Esophagus muscularis mucosa (tissue), 4 donors: ENCODE results near the gene SPATA6L. TPM values are rescaled to one million over a fixed set of nuclear protein-coding genes. Genes with fewer than 3 reads are reported as not detected.

ENCODE experiments used
- DNase-seq: peaks from one replicate; pipeline ENCODE4 v3.0.0-alpha.2; 2017; ENCODE audit errors: extremely low spot score
- H3K27ac ChIP-seq, 4 donors: fragments of 200-600 bp; sonication (generic); replicated peaks in 1 of 4; 1 replicate in 3 of 4; 2 replicates in 1 of 4; pipeline ENCODE4 v1.5.1; 2016 to 2019; ENCODE audit warnings: mild to moderate bottlenecking in 1 of 4
- H3K27me3 ChIP-seq, 4 donors: fragments of 200-600 bp; sonication (generic); one replicate each; pipeline versions ENCODE4 v1.5.1 to v1.6.0; 2016 to 2019
- H3K36me3 ChIP-seq, 4 donors: fragments of 200-600 bp; sonication (generic); one replicate each; pipeline ENCODE4 v1.5.1; 2016 to 2019
- H3K4me1 ChIP-seq, 4 donors: fragments of 200-600 bp; sonication (generic); one replicate each; pipeline ENCODE4 v1.5.1; 2016 to 2019
- H3K4me3 ChIP-seq, 4 donors: fragments of 200-600 bp; sonication (generic); 1 replicate in 2 of 4; 2 replicates in 2 of 4; pipeline ENCODE4 v1.5.1; 2016 to 2019; ENCODE audit warnings: mild to moderate bottlenecking in 4 of 4, moderate library complexity in 1 of 4
- H3K9me3 ChIP-seq, 4 donors: fragments of 200-600 bp; sonication (generic); 1 replicate in 3 of 4; 2 replicates in 1 of 4; pipeline ENCODE4 v1.5.1; 2016 to 2019
- CTCF ChIP-seq, 3 experiments: fragments of 200-600 bp in 2 of 3; fragments of 450-650 bp in 1 of 3; sonication (generic) in 2 of 3; IDR thresholded peaks; one replicate each; pipeline ENCODE4 v1.5.1; 2017 to 2019; ENCODE audit warnings: antibody characterized with exemption in 3 of 3, mild to moderate bottlenecking in 2 of 3, moderate library complexity in 1 of 3
- EP300 ChIP-seq: sonication (generic); formaldehyde crosslinking; IDR thresholded peaks from one replicate; pipeline ENCODE4 v1.6.1; 2017; ENCODE audit warnings: antibody characterized with exemption
- POLR2A ChIP-seq: fragments of 450-650 bp; IDR thresholded peaks from one replicate; pipeline ENCODE4 v1.6.1; 2017; ENCODE audit warnings: antibody characterized with exemption, moderate library complexity, mild to moderate bottlenecking, low read depth
- POLR2AphosphoS5 ChIP-seq, 2 donors: sonication (generic); formaldehyde crosslinking; IDR thresholded peaks; one replicate each; pipeline ENCODE4 v1.6.1; 2017; ENCODE audit warnings: antibody characterized with exemption in 2 of 2
- WGBS: methylation state at CpG from one replicate; pipeline ENCODE4 v1.1.5; 2018; 5-methylcytosine and 5-hydroxymethylcytosine counted together
- intact Hi-C: fragments of 100-400 bp; cut with DNase I; formaldehyde crosslinking; loops from one replicate; pipeline ENCODE4 v1.15.1; 2023
- total RNA-seq, 4 donors: library from RNA; depleted of rRNA; stranded (reverse); fragments of >200 nt; gene quantifications; one replicate each; pipeline versions ENCODE4 v1.1.0 to v1.2.1, GENCODE V29; 2016

SPATA6L gene
- total RNA-seq, 4 donors from 2014 or later: 0.23 to 1.7 (median 1.1) TPM

GRCh38 chr9:4665357-4665756 is 923 bp downstream of the SPATA6L start:
- TF ChIP-seq EP300 (no peak), POLR2AphosphoS5 (IDR thresholded peaks at IDR 0.05) (peak in 1 of 2 donors; percentile 55), CTCF (IDR thresholded peaks at IDR 0.05) (no peak), POLR2A (no peak)
- Histone ChIP-seq H3K27ac (peak overlapping the region; percentile 22 to 73 (median 59)), H3K9me3 (no peaks in the 10 kb centered on the region), H3K4me3 (peak overlapping the region; percentile 49 to 60 (median 54)), H3K4me1 (peaks cover 20 to 54% (median 50%) of the 10 kb centered on the region in 4 donors), H3K27me3 (no peaks in the 10 kb centered on the region), H3K36me3 (no peaks in the 10 kb centered on the region)
- 80% methylated on average over 2 of the region's 2 CpGs for WGBS
- intact Hi-C loops: loop anchor here (10.0 kb wide), 1 partner anchor 319 kb away; the partner anchor contains the start of gene JAK2
- no peak for DNase-seq

GRCh38 chr9:4663956-4664355 is 2.3 kb downstream of the SPATA6L start:
- 90% methylated on average over 3 of the region's 3 CpGs for WGBS
- no peak for TF ChIP-seq CTCF (IDR thresholded peaks at IDR 0.05)
- no peak for TF ChIP-seq EP300
- no peak for TF ChIP-seq POLR2AphosphoS5 (IDR thresholded peaks at IDR 0.05)
- no peak for TF ChIP-seq POLR2A
- peak overlapping the region in 1 of 4 donors; percentile 73 for H3K27ac ChIP-seq

GRCh38 chr9:4662989-4663792 is 3.1 kb downstream of the SPATA6L start:
- Histone ChIP-seq H3K27me3 (no peaks in the 10 kb centered on the region), H3K9me3 (no peaks in the 10 kb centered on the region), H3K4me3 (peak overlapping the region; percentile 69 to 97 (median 92)), H3K36me3 (no peaks in the 10 kb centered on the region), H3K27ac (peak overlapping the region; percentile 80 to 91 (median 86)), H3K4me1 (peaks cover 20 to 54% (median 50%) of the 10 kb centered on the region in 4 donors)
- intact Hi-C loops: loop anchor here (2.0 to 10.0 kb wide), 2 partner anchors 78 to 322 kb away; partner anchors contain the start of genes AK3 and JAK2
- DNase-seq: no peak
- 83% methylated on average over 6 of the region's 13 CpGs for WGBS
- TF ChIP-seq POLR2A (no peak), POLR2AphosphoS5 (IDR thresholded peaks at IDR 0.05) (no peak), EP300 (no peak)

More at GRCh38 chr9:4663956-4664355, 2.3 kb downstream of the SPATA6L start:
- Histone ChIP-seq H3K27me3 (no peaks in the 10 kb centered on the region), H3K4me3 (no peak overlapping the region), H3K4me1 (peaks cover 20 to 54% (median 50%) of the 10 kb centered on the region in 4 donors), H3K9me3 (no peaks in the 10 kb centered on the region), H3K36me3 (no peaks in the 10 kb centered on the region)
- intact Hi-C loops: loop anchor here (2.0 to 10.0 kb wide), 2 partner anchors 77 to 321 kb away; partner anchors contain the start of genes AK3 and JAK2
- no peak for DNase-seq

- TF ChIP-seq POLR2AphosphoS5 (IDR thresholded peaks at IDR 0.05) (peak; percentile 86 to 90), CTCF (IDR thresholded peaks at IDR 0.05) (peak; percentile 65 to 74 (median 69)), EP300 (no peak), POLR2A (peak; percentile 38)
- whole genome bisulfite sequencing: 12% methylated on average over 21 of the region's 70 CpGs
- intact Hi-C loops: loop anchor here (2.0 to 10.0 kb wide), 2 partner anchors 78 to 322 kb away; partner anchors contain the start of genes AK3 and JAK2
Measured at GRCh38 chr9:4662108-4662988, 3.9 kb downstream of the SPATA6L start, which contains the start of gene PLPP6. TSS of gene PLPP6 (plus strand) at chr9:4662294. CDS start at chr9:4662376, 82 bp downstream.

More at GRCh38 chr9:4662108-4662988, 3.9 kb downstream of the SPATA6L start, which contains the start of gene PLPP6:
- Histone ChIP-seq H3K27me3 (no peaks in the 10 kb centered on the region), H3K9me3 (no peaks in the 10 kb centered on the region), H3K27ac (peak within 1 kb of the TSS; percentile 80 to 91 (median 86)), H3K36me3 (no peaks in the 10 kb centered on the region), H3K4me1 (peaks cover 20 to 54% (median 50%) of the 10 kb centered on the region in 4 donors), H3K4me3 (peak within 1 kb of the TSS; percentile 69 to 97 (median 92))
- peak; percentile 94 for DNase-seq
